DMS53 (cell line): Measurements from ENCODE around the gene DMRT2.
A peak's percentile ranks its signal among the peaks of the same experiment; 100 is the strongest.

Experiments used
- DNase-seq: peaks from one replicate; lab custom pipeline; 2025; lab: John Stamatoyannopoulos, UW

Gene DMRT2

GRCh38 chr9:1094749-1095148, 44.6 kb downstream of the DMRT2 start:
- no peak for DNase-seq

- DNase-seq: no peak
Observed at GRCh38 chr9:1096155-1096964, 46.2 kb downstream of the DMRT2 start.

GRCh38 chr9:1098551-1098950, 48.4 kb downstream of the DMRT2 start:
- no peak for DNase-seq

DNA sequence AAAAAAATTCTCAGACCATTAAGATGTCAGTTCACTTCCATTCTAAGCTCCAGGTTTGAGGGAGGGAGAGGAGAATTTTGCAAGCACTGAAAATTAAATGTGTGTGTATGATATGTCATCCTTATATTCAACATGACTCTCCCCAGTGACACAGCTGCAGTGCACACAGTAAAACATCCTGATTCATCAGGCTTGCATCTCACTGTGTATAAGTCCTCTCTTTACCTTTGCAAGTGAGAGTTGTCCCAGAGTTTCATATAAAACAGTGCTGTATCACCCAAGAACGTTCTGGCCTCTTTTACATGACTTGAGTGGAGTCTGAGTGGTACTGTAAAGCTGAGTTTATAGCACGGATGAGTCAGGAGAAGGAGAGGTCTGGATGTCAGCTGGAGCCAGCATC, 50.0 kb downstream of the DMRT2 start:
- no peak for DNase-seq

- peak; percentile 54 for DNase-seq
Observed at GRCh38 chr9:1100945-1101344, 50.8 kb downstream of the DMRT2 start.

GRCh38 chr9:1101846-1102641, 51.9 kb downstream of the DMRT2 start:
- DNase-seq: no peak

- DNase-seq: no peak
Observed at GRCh38 chr9:1102642-1102970, 52.4 kb downstream of the DMRT2 start.
